B cell (primary cell): ENCODE data around the gene MPL. TPM values are rescaled to one million over a fixed set of nuclear protein-coding genes. Genes with fewer than 3 reads are reported as not detected.

ENCODE experiments used
- ATAC-seq: fragments of 200-7000 bp; cut with Tn5 transposase; one replicate; pipeline ENCODE4 v1.10.0; 2021; ENCODE audit warnings: low read depth, mild to moderate bottlenecking, moderate number of reproducible peaks, moderate library complexity
- CTCF ChIA-PET: fragments of 350-600 bp; sonication (Branson Sonifier 250); formaldehyde crosslinking; loops from one replicate; lab custom pipeline; 2021; ENCODE audit warnings: antibody characterized with exemption, inconsistent platforms; lab: Charles Lee
- POLR2A ChIA-PET: fragments of 350-600 bp; sonication (Branson Sonifier 250); formaldehyde crosslinking; loops from one replicate; lab custom pipeline; 2021; ENCODE audit warnings: antibody characterized with exemption; lab: Charles Lee
- DNase-seq: peaks from one replicate; pipeline ENCODE4 v3.0.0; 2013
- H2AFZ ChIP-seq: 2 replicates; pipeline ENCODE4 v1.6.1; 2012; ENCODE audit warnings: mild to moderate bottlenecking, low read depth, low read length; ENCODE audit not compliant: insufficient read depth, poor library complexity, severe bottlenecking
- H3K27ac ChIP-seq, 2 donors: 1 replicate in 1 of 2; 2 replicates in 1 of 2; pipeline ENCODE4 v1.5.1; 2012 to 2013; ENCODE audit warnings: low read length in 2 of 2, mild to moderate bottlenecking in 2 of 2, moderate library complexity in 1 of 2
- H3K27me3 ChIP-seq, 4 experiments: fragments of 200-600 bp in 1 of 4; sonication (generic) in 1 of 4; replicated peaks in 1 of 4; 1 replicate in 2 of 4; 2 replicates in 2 of 4; pipeline versions ENCODE4 v1.6.1 to v1.7.0; 2013 to 2016; ENCODE audit warnings: low read length in 3 of 4, mild to moderate bottlenecking in 2 of 4, mixed read lengths in 1 of 4, moderate library complexity in 1 of 4; ENCODE audit not compliant: insufficient read depth in 4 of 4, control insufficient read depth in 3 of 4; ENCODE audit errors: control extremely low read depth in 1 of 4
- H3K36me3 ChIP-seq, 2 experiments: replicated peaks in 1 of 2; 1 replicate in 1 of 2; 2 replicates in 1 of 2; pipeline versions ENCODE4 v1.6.1 to v1.7.1; 2013; ENCODE audit warnings: low read length in 1 of 2; ENCODE audit not compliant: insufficient read depth in 2 of 2, control insufficient read depth in 1 of 2; ENCODE audit errors: control extremely low read depth in 1 of 2, extremely low read depth in 1 of 2
- H3K4me1 ChIP-seq, 2 donors: fragments of 200-600 bp in 1 of 2; sonication (generic) in 1 of 2; 1 replicate in 1 of 2; 2 replicates in 1 of 2; pipeline versions ENCODE4 v1.5.1 to v1.6.1; 2013 to 2017; ENCODE audit warnings: low read length in 2 of 2; ENCODE audit not compliant: control insufficient read depth in 2 of 2, insufficient read depth in 2 of 2
- H3K4me2 ChIP-seq: replicated peaks from 2 replicates; pipeline ENCODE3; 2012; ENCODE audit warnings: mild to moderate bottlenecking, low read depth, low read length; ENCODE audit not compliant: poor library complexity, severe bottlenecking
- H3K4me3 ChIP-seq, 5 experiments: fragments of 200-600 bp in 1 of 5; sonication (generic) in 1 of 5; 1 replicate in 3 of 5; 2 replicates in 2 of 5; pipeline versions ENCODE4 v1.5.1 to v1.7.0; 2011 to 2016; ENCODE audit warnings: low read length in 4 of 5, mild to moderate bottlenecking in 4 of 5, low read depth in 2 of 5, control low read depth in 1 of 5, moderate library complexity in 1 of 5; ENCODE audit not compliant: insufficient read depth in 1 of 5; ENCODE audit errors: control extremely low read depth in 1 of 5, extremely low read depth in 1 of 5
- H3K79me2 ChIP-seq: fragments of 200-600 bp; sonication (generic); one replicate; pipeline ENCODE4 v1.6.0; 2016; ENCODE audit warnings: low read length; ENCODE audit not compliant: control insufficient read depth, insufficient read depth
- H3K9ac ChIP-seq: fragments of 200-600 bp; sonication (generic); 2 replicates; pipeline ENCODE4 v1.6.1; 2017; ENCODE audit warnings: mild to moderate bottlenecking, low read length, moderate library complexity
- H3K9me3 ChIP-seq, 3 donors: one replicate each; pipeline versions ENCODE4 v1.6.1 to v1.7.1; 2013; ENCODE audit warnings: low read length in 2 of 3; ENCODE audit not compliant: control insufficient read depth in 2 of 3, insufficient read depth in 1 of 3; ENCODE audit errors: control extremely low read depth in 1 of 3
- H4K20me1 ChIP-seq: 2 replicates; pipeline ENCODE4 v1.6.0; 2012; ENCODE audit warnings: mild to moderate bottlenecking, low read length; ENCODE audit not compliant: insufficient read depth, control insufficient read depth, poor library complexity, severe bottlenecking
- H3K27ac Mint-ChIP-seq: one replicate; pipeline ENCODE4 v1.8.0; 2021; ENCODE audit warnings: mixed read lengths
- H3K27me3 Mint-ChIP-seq: one replicate; pipeline ENCODE4 v1.8.0; 2021; ENCODE audit warnings: mixed read lengths
- H3K4me1 Mint-ChIP-seq: one replicate; pipeline ENCODE4 v1.8.0; 2021; ENCODE audit warnings: mixed read lengths
- H3K4me3 Mint-ChIP-seq: one replicate; pipeline ENCODE4 v1.8.0; 2021; ENCODE audit warnings: mixed read lengths
- H3K9me3 Mint-ChIP-seq: one replicate; pipeline ENCODE4 v1.8.0; 2022; ENCODE audit warnings: mixed read lengths; ENCODE audit not compliant: insufficient read depth
- CTCF ChIP-seq: fragments of 200-600 bp; IDR thresholded peaks from one replicate; pipeline ENCODE4 v1.8.0; 2022; ENCODE audit warnings: antibody characterized with exemption, mild to moderate bottlenecking
- EZH2 ChIP-seq: IDR thresholded peaks from 2 replicates; pipeline ENCODE4 v1.6.1; 2012; ENCODE audit warnings: borderline replicate concordance, low read depth, mild to moderate bottlenecking, moderate library complexity, low read length; ENCODE audit not compliant: insufficient read depth, poor library complexity, severe bottlenecking
- WGBS: methylation state at CpG from one replicate; pipeline ENCODE4 v1.1.5; 2013; ENCODE audit warnings: missing lambda C conversion rate; ENCODE audit not compliant: insufficient coverage; 5-methylcytosine and 5-hydroxymethylcytosine counted together
- intact Hi-C: fragments of 100-400 bp; cut with micrococcal nuclease; formaldehyde crosslinking; loops from one replicate; pipeline ENCODE4 v1.10.0; 2022
- polyA plus RNA-seq: library from polyadenylated mRNA; depleted of rRNA; stranded (reverse); fragments of >200 nt; gene quantifications from 2 replicates; pipeline ENCODE4 v1.2.3, GENCODE V29; 2012
- total RNA-seq, 2 donors: library from RNA; stranded (reverse); fragments of 120-200 nt in 1 of 2; gene quantifications; 1 replicate in 1 of 2; 2 replicates in 1 of 2; pipeline versions ENCODE4 v1.2.3 to v1.2.4, GENCODE V29; 2013 to 2022

The MPL gene
- total and polyA plus RNA-seq, 2 donors (not counting 1 experiment from before 2014, with no cell fraction given): not detected

- H3K27me3 Mint-ChIP-seq: peaks cover 4% of the 10 kb centered on the region
- no peaks in the 10 kb centered on the region for H3K9me3 Mint-ChIP-seq
- DNase-seq (no peak), ATAC-seq (no peak)
- peaks cover 0 to under 1% (median 0%) of the 10 kb centered on the region in 3 donors for H3K9me3 ChIP-seq
- H3K27me3 ChIP-seq: no peaks in the 10 kb centered on the region
- no peak overlapping the region for H3K9ac ChIP-seq
- 89% methylated on average over 10 of the region's 12 CpGs for WGBS
- ChIA-PET POLR2A (no interaction called here), CTCF (interaction anchor here (1.8 kb wide), 1 partner anchor 62 kb away, joined by 5 read pairs; no protein-coding TSS in a partner anchor)
- H2AFZ ChIP-seq: no peak overlapping the region
- no peaks in the 10 kb centered on the region for H3K4me1 ChIP-seq
- no peaks in the 10 kb centered on the region for H3K4me1 Mint-ChIP-seq
- no peak overlapping the region for H3K27ac ChIP-seq
- H3K27ac Mint-ChIP-seq: no peak overlapping the region
- H4K20me1 ChIP-seq: no peaks in the 10 kb centered on the region
- H3K4me3 Mint-ChIP-seq: no peak overlapping the region
- H3K79me2 ChIP-seq: no peaks in the 10 kb centered on the region
- TF ChIP-seq EZH2 (no peak), CTCF (no peak)
- no peaks in the 10 kb centered on the region for H3K36me3 ChIP-seq
- no peak overlapping the region for H3K4me3 ChIP-seq
- H3K4me2 ChIP-seq: no peak overlapping the region
- intact Hi-C loops: no loop called here
Measured at GRCh38 chr1:43288785-43289706, 48.6 kb upstream of the MPL start.

- no peak overlapping the region for H2AFZ ChIP-seq
- H3K4me3 Mint-ChIP-seq: no peak overlapping the region
- H3K9ac ChIP-seq: no peak overlapping the region
- POLR2A ChIA-PET: no interaction called here
- WGBS: 90% methylated on average over 4 of the region's 7 CpGs
- no peaks in the 10 kb centered on the region for H3K36me3 ChIP-seq
- H3K4me1 ChIP-seq: no peaks in the 10 kb centered on the region
- H3K27me3 ChIP-seq: no peaks in the 10 kb centered on the region
- H3K4me1 Mint-ChIP-seq: no peaks in the 10 kb centered on the region
- H3K4me3 ChIP-seq: no peak overlapping the region
- H3K27me3 Mint-ChIP-seq: peaks cover 3% of the 10 kb centered on the region
- H3K27ac ChIP-seq: no peak overlapping the region
- TF ChIP-seq EZH2 (no peak), CTCF (no peak)
- no peaks in the 10 kb centered on the region for H3K9me3 ChIP-seq
- no peaks in the 10 kb centered on the region for H4K20me1 ChIP-seq
- intact Hi-C loops: no loop called here
- no peaks in the 10 kb centered on the region for H3K79me2 ChIP-seq
- DNase-seq (no peak), ATAC-seq (no peak)
- no peak overlapping the region for H3K4me2 ChIP-seq
- CTCF ChIA-PET: no interaction called here
- H3K9me3 Mint-ChIP-seq: no peaks in the 10 kb centered on the region
- no peak overlapping the region for H3K27ac Mint-ChIP-seq
Measured at GRCh38 chr1:43292216-43292615, 45.4 kb upstream of the MPL start.
